ENCODE measurements around the gene MAPK8.

The MAPK8 gene

DNA sequence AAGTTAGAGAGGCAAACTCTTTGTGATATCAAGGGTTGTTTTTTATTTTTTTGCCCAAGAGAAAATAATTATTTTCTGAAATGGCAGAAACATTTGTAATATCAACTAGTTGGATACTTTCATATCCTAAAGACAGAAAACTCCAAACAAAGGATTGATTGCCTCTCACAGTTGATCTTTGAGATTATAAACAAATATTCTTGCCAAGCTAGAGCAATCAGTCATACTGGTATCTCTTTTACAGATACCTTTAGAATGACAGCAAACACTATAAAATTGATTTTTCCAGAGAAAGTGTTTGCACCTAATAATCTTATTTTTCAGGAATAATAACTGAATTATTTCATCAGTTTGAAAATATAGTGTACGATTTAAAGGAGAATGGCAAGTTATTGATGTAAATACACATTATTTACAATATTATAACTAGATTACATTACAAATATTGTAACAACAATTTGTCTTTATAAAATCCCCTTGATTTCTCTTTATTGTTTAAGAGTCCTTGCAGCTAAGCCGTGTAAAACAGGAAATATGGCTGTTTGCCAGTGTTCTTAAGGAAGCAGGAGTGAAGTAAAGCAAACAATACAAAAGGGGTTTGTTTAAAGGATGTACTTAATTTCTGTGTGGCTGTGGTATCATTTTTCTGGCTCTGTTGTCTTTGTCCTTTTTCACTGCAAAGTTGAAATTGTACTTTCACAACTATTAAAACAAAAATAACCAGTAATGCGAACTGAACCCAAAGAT lies 58.4 kb downstream of the MAPK8 start:
- DNase-seq, result no peak
- no peak overlapping the region for H2BK12ac ChIP-seq (ENCODE audit: low read length)
- no peak overlapping the region for H2BK120ac ChIP-seq (ENCODE audit: insufficient read depth, low read length, poor library complexity)
- H3K79me2 ChIP-seq (ENCODE audit: control insufficient read depth, insufficient read depth, low read length, poor library complexity), result no peaks in the 10 kb centered on the region
- H3K27me3 ChIP-seq (ENCODE audit: insufficient read depth, low read length), result no peaks in the 10 kb centered on the region
- no peak overlapping the region for H3K14ac ChIP-seq (ENCODE audit: low read length)
- H3K9ac ChIP-seq (ENCODE audit: low read length), result no peak overlapping the region
- no peak overlapping the region for H3K23ac ChIP-seq (ENCODE audit: low read length)
- no peak overlapping the region for H3K18ac ChIP-seq (ENCODE audit: low read length)
- no peak overlapping the region for H2AK5ac ChIP-seq (ENCODE audit: low read length)
- H4K8ac ChIP-seq (ENCODE audit: low read depth, low read length), result no peak overlapping the region
- H3K4me3 ChIP-seq (ENCODE audit: low read depth, low read length), result no peak overlapping the region
- no peak overlapping the region for H3K4me2 ChIP-seq (ENCODE audit: low read length)
- H3K27ac ChIP-seq (ENCODE audit: low read depth, low read length), result no peak overlapping the region
- H2BK5ac ChIP-seq (ENCODE audit: low read depth, low read length, poor library complexity), result no peak overlapping the region
- H3K79me1 ChIP-seq (ENCODE audit: low read length), result no peaks in the 10 kb centered on the region
- no peak overlapping the region for H2AFZ ChIP-seq (ENCODE audit: insufficient read depth, low read length, poor library complexity)
- H3K9me3 ChIP-seq (ENCODE audit: insufficient read depth, low read depth, low read length), result no peaks in the 10 kb centered on the region
- no peaks in the 10 kb centered on the region for H3K4me1 ChIP-seq (ENCODE audit: control insufficient read depth in 1 of 2, insufficient read depth in 2 of 2, low read length in 2 of 2)
- no CpG with 5 or more reads among the region's 3 CpGs for WGBS (ENCODE audit: extremely low coverage, insufficient coverage, insufficient read length)
- no peak overlapping the region for H4K12ac ChIP-seq (ENCODE audit: low read depth, low read length)
- H4K91ac ChIP-seq (ENCODE audit: low read depth, low read length), result no peak overlapping the region
- H3K36me3 ChIP-seq (ENCODE audit: control insufficient read depth in 1 of 2, insufficient read depth in 2 of 2, low read length in 2 of 2), result no peaks in the 10 kb centered on the region
- no peak overlapping the region for H3K4ac ChIP-seq (ENCODE audit: low read depth, low read length)

- H3K4ac ChIP-seq (ENCODE audit: low read depth, low read length), result no peak overlapping the region
- H4K12ac ChIP-seq (ENCODE audit: low read depth, low read length), result no peak overlapping the region
- no peak overlapping the region for H2BK12ac ChIP-seq (ENCODE audit: low read length)
- H2AFZ ChIP-seq (ENCODE audit: insufficient read depth, low read length, poor library complexity), result no peak overlapping the region
- no peak overlapping the region for H4K8ac ChIP-seq (ENCODE audit: low read depth, low read length)
- no peak overlapping the region for H3K18ac ChIP-seq (ENCODE audit: low read length)
- H3K36me3 ChIP-seq (ENCODE audit: control insufficient read depth in 1 of 2, insufficient read depth in 2 of 2, low read length in 2 of 2), result no peaks in the 10 kb centered on the region
- no peak overlapping the region for H3K27ac ChIP-seq (ENCODE audit: low read depth, low read length)
- H3K14ac ChIP-seq (ENCODE audit: low read length), result no peak overlapping the region
- no CpG with 5 or more reads among the region's 1 CpG for WGBS (ENCODE audit: extremely low coverage, insufficient coverage, insufficient read length)
- H3K27me3 ChIP-seq (ENCODE audit: insufficient read depth, low read length), result no peaks in the 10 kb centered on the region
- no peak overlapping the region for H3K9ac ChIP-seq (ENCODE audit: low read length)
- H4K91ac ChIP-seq (ENCODE audit: low read depth, low read length), result no peak overlapping the region
- no peaks in the 10 kb centered on the region for H3K9me3 ChIP-seq (ENCODE audit: insufficient read depth, low read depth, low read length)
- H3K4me1 ChIP-seq (ENCODE audit: control insufficient read depth in 1 of 2, insufficient read depth in 2 of 2, low read length in 2 of 2), result no peaks in the 10 kb centered on the region
- no peak overlapping the region for H3K4me2 ChIP-seq (ENCODE audit: low read length)
- H3K79me1 ChIP-seq (ENCODE audit: low read length), result no peaks in the 10 kb centered on the region
- no peak for DNase-seq
- H2AK5ac ChIP-seq (ENCODE audit: low read length), result no peak overlapping the region
- H2BK120ac ChIP-seq (ENCODE audit: insufficient read depth, low read length, poor library complexity), result no peak overlapping the region
- no peak overlapping the region for H2BK5ac ChIP-seq (ENCODE audit: low read depth, low read length, poor library complexity)
- H3K79me2 ChIP-seq (ENCODE audit: control insufficient read depth, insufficient read depth, low read length, poor library complexity), result no peaks in the 10 kb centered on the region
- no peak overlapping the region for H3K23ac ChIP-seq (ENCODE audit: low read length)
- H3K4me3 ChIP-seq (ENCODE audit: low read depth, low read length), result no peak overlapping the region
Observed at GRCh38 chr10:48365668-48366067, 59.2 kb downstream of the MAPK8 start.

DNA sequence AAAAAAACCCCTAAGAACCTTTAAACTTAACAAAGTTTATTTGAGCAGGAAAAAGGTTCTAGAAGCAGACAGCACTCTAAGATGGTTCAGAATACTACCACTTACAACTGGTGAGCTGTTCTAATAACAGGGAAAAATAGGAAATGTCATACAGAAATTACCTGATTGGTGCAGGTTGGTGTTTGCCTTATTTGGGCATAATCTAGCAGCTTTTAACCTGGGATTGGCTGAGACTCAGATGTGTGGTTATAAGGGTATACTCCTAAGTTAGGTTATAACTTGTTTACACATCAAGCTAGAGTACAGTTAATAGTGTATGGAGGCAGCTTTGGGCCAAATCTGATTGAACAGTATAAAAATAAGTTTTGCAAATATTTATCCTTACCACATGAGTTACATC lies 59.8 kb downstream of the MAPK8 start:
- no peak overlapping the region for H3K4ac ChIP-seq (ENCODE audit: low read depth, low read length)
- no peak overlapping the region for H2AFZ ChIP-seq (ENCODE audit: insufficient read depth, low read length, poor library complexity)
- no peaks in the 10 kb centered on the region for H3K27me3 ChIP-seq (ENCODE audit: insufficient read depth, low read length)
- no peak overlapping the region for H3K18ac ChIP-seq (ENCODE audit: low read length)
- H2AK5ac ChIP-seq (ENCODE audit: low read length), result no peak overlapping the region
- H3K9me3 ChIP-seq (ENCODE audit: insufficient read depth, low read depth, low read length), result no peaks in the 10 kb centered on the region
- H4K8ac ChIP-seq (ENCODE audit: low read depth, low read length), result no peak overlapping the region
- no peaks in the 10 kb centered on the region for H3K36me3 ChIP-seq (ENCODE audit: control insufficient read depth in 1 of 2, insufficient read depth in 2 of 2, low read length in 2 of 2)
- H3K14ac ChIP-seq (ENCODE audit: low read length), result no peak overlapping the region
- no peak overlapping the region for H3K9ac ChIP-seq (ENCODE audit: low read length)
- H4K12ac ChIP-seq (ENCODE audit: low read depth, low read length), result no peak overlapping the region
- no peak overlapping the region for H3K4me2 ChIP-seq (ENCODE audit: low read length)
- H3K4me1 ChIP-seq (ENCODE audit: control insufficient read depth in 1 of 2, insufficient read depth in 2 of 2, low read length in 2 of 2), result no peaks in the 10 kb centered on the region
- H3K4me3 ChIP-seq (ENCODE audit: low read depth, low read length), result no peak overlapping the region
- H2BK12ac ChIP-seq (ENCODE audit: low read length), result no peak overlapping the region
- H3K27ac ChIP-seq (ENCODE audit: low read depth, low read length), result no peak overlapping the region
- no peak overlapping the region for H2BK120ac ChIP-seq (ENCODE audit: insufficient read depth, low read length, poor library complexity)
- no peak overlapping the region for H2BK5ac ChIP-seq (ENCODE audit: low read depth, low read length, poor library complexity)
- no peak overlapping the region for H3K23ac ChIP-seq (ENCODE audit: low read length)
- no peaks in the 10 kb centered on the region for H3K79me2 ChIP-seq (ENCODE audit: control insufficient read depth, insufficient read depth, low read length, poor library complexity)
- no peaks in the 10 kb centered on the region for H3K79me1 ChIP-seq (ENCODE audit: low read length)
- DNase-seq, result no peak
- no peak overlapping the region for H4K91ac ChIP-seq (ENCODE audit: low read depth, low read length)

DNA sequence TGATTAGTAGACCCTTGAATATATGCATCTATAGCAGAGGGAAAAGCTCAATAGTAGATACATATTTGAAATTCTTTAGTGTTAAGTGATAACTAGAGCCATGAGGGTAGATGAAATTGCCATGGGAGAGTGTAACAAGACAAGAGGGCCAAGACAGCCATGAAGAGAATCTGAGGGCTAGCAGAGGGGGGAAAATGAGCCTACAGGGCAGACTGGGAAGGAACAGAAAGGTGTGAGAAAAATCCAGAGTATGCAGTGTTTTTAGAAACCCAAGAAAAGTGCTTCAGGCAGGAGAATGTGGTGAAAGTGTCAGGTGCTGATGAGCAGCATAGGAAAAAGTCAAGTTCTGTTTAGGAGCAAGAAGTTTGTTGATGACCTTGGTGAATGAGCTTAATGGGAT lies 63.0 kb downstream of the MAPK8 start:
- H2AK5ac ChIP-seq (ENCODE audit: low read length), result no peak overlapping the region
- no peak overlapping the region for H2BK5ac ChIP-seq (ENCODE audit: low read depth, low read length, poor library complexity)
- no peaks in the 10 kb centered on the region for H3K4me1 ChIP-seq (ENCODE audit: control insufficient read depth in 1 of 2, insufficient read depth in 2 of 2, low read length in 2 of 2)
- no peak overlapping the region for H3K14ac ChIP-seq (ENCODE audit: low read length)
- H3K79me1 ChIP-seq (ENCODE audit: low read length), result no peaks in the 10 kb centered on the region
- H3K27me3 ChIP-seq (ENCODE audit: insufficient read depth, low read length), result no peaks in the 10 kb centered on the region
- no peak overlapping the region for H3K4me3 ChIP-seq (ENCODE audit: low read depth, low read length)
- DNase-seq, result peak; percentile 79 to 92
- no peak overlapping the region for H3K27ac ChIP-seq (ENCODE audit: low read depth, low read length)
- H2BK12ac ChIP-seq (ENCODE audit: low read length), result no peak overlapping the region
- no peaks in the 10 kb centered on the region for H3K9me3 ChIP-seq (ENCODE audit: insufficient read depth, low read depth, low read length)
- no peaks in the 10 kb centered on the region for H3K79me2 ChIP-seq (ENCODE audit: control insufficient read depth, insufficient read depth, low read length, poor library complexity)
- H4K8ac ChIP-seq (ENCODE audit: low read depth, low read length), result no peak overlapping the region
- H4K91ac ChIP-seq (ENCODE audit: low read depth, low read length), result no peak overlapping the region
- H2BK120ac ChIP-seq (ENCODE audit: insufficient read depth, low read length, poor library complexity), result no peak overlapping the region
- no peak overlapping the region for H2AFZ ChIP-seq (ENCODE audit: insufficient read depth, low read length, poor library complexity)
- H4K12ac ChIP-seq (ENCODE audit: low read depth, low read length), result no peak overlapping the region
- no peak overlapping the region for H3K4me2 ChIP-seq (ENCODE audit: low read length)
- H3K23ac ChIP-seq (ENCODE audit: low read length), result no peak overlapping the region
- H3K36me3 ChIP-seq (ENCODE audit: control insufficient read depth in 1 of 2, insufficient read depth in 2 of 2, low read length in 2 of 2), result no peaks in the 10 kb centered on the region
- no peak overlapping the region for H3K9ac ChIP-seq (ENCODE audit: low read length)
- no peak overlapping the region for H3K18ac ChIP-seq (ENCODE audit: low read length)
- H3K4ac ChIP-seq (ENCODE audit: low read depth, low read length), result no peak overlapping the region
